ENCODE measurements around the gene MTMR11.

GRCh38 chr1:149979972-149980540 is 43.4 kb upstream of the MTMR11 start:
- TF ChIP-seq PPARA (CRISPR knock-in tag; IDR thresholded peaks at IDR 0.05; ENCODE audit: borderline replicate concordance) (no peak), ZFP3 (CRISPR knock-in tag; IDR thresholded peaks at IDR 0.05) (no peak), ZFP30 (CRISPR knock-in tag; IDR thresholded peaks at IDR 0.05) (no peak), RARB (CRISPR knock-in tag; IDR thresholded peaks at IDR 0.05) (no peak), ARNTL (CRISPR knock-in tag; IDR thresholded peaks at IDR 0.05; ENCODE audit: borderline replicate concordance, low read depth) (no peak), ISL1 (CRISPR knock-in tag; IDR thresholded peaks at IDR 0.05) (no peak), CSRNP3 (CRISPR knock-in tag; IDR thresholded peaks at IDR 0.05) (no peak), ESRRG (CRISPR knock-in tag; IDR thresholded peaks at IDR 0.05) (no peak), SNAI2 (CRISPR knock-in tag; IDR thresholded peaks at IDR 0.05) (no peak)
- TF ChIP-seq, protein P1, sequence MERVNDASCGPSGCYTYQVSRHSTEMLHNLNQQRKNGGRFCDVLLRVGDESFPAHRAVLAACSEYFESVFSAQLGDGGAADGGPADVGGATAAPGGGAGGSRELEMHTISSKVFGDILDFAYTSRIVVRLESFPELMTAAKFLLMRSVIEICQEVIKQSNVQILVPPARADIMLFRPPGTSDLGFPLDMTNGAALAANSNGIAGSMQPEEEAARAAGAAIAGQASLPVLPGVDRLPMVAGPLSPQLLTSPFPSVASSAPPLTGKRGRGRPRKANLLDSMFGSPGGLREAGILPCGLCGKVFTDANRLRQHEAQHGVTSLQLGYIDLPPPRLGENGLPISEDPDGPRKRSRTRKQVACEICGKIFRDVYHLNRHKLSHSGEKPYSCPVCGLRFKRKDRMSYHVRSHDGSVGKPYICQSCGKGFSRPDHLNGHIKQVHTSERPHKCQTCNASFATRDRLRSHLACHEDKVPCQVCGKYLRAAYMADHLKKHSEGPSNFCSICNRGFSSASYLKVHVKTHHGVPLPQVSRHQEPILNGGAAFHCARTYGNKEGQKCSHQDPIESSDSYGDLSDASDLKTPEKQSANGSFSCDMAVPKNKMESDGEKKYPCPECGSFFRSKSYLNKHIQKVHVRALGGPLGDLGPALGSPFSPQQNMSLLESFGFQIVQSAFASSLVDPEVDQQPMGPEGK (CRISPR knock-in tag; IDR thresholded peaks at IDR 0.05; ENCODE audit: borderline replicate concordance): no peak
